Lung (tissue), 12 donors: ENCODE measurements around the gene HSPH1. TPM values are rescaled to one million over a fixed set of nuclear protein-coding genes. Genes with fewer than 3 reads are reported as not detected.

Experiments used
- ATAC-seq: fragments of 200-7000 bp; cut with Tn5 transposase; one replicate; pipeline ENCODE4 v1.9.1; 2020; ENCODE audit warnings: moderate number of reproducible peaks; ENCODE audit not compliant: insufficient read depth, low FRiP score
- DNase-seq, 3 donors: peaks; one replicate each; pipeline ENCODE4 v3.0.0-alpha.2; 2013 to 2017
- H3K27ac ChIP-seq, 2 donors: one replicate each; pipeline ENCODE4 v1.5.1; 2013; ENCODE audit warnings: mild to moderate bottlenecking in 2 of 2, moderate library complexity in 2 of 2, control low read depth in 1 of 2, inconsistent platforms in 1 of 2, low read depth in 1 of 2, low read length in 1 of 2
- H3K27me3 ChIP-seq, 3 donors: one replicate each; pipeline ENCODE4 v1.5.1; 2013; ENCODE audit warnings: low read length in 2 of 3; ENCODE audit not compliant: control insufficient read depth in 3 of 3, insufficient read depth in 3 of 3
- H3K36me3 ChIP-seq, 4 donors: one replicate each; pipeline ENCODE4 v1.5.1; 2013; ENCODE audit warnings: low read length in 4 of 4, mild to moderate bottlenecking in 1 of 4, moderate library complexity in 1 of 4; ENCODE audit not compliant: control insufficient read depth in 4 of 4, insufficient read depth in 4 of 4
- H3K4me1 ChIP-seq, 5 donors: one replicate each; pipeline ENCODE4 v1.5.1; 2013; ENCODE audit warnings: low read length in 5 of 5, mild to moderate bottlenecking in 2 of 5, moderate library complexity in 1 of 5; ENCODE audit not compliant: control insufficient read depth in 5 of 5, insufficient read depth in 5 of 5
- H3K4me3 ChIP-seq: one replicate; pipeline ENCODE4 v1.5.1; 2013; ENCODE audit warnings: mild to moderate bottlenecking, control low read depth, moderate library complexity
- H3K9ac ChIP-seq, 2 donors: one replicate each; pipeline ENCODE4 v1.5.1; 2013; ENCODE audit warnings: low read length in 2 of 2, control low read depth in 1 of 2; ENCODE audit not compliant: insufficient read depth in 1 of 2
- H3K9me3 ChIP-seq, 4 donors: one replicate each; pipeline ENCODE4 v1.5.1; 2013; ENCODE audit warnings: low read length in 3 of 4, mild to moderate bottlenecking in 1 of 4, moderate library complexity in 1 of 4; ENCODE audit not compliant: control insufficient read depth in 4 of 4, insufficient read depth in 3 of 4
- WGBS, 2 donors: extraction: QIAGEN DNeasy Blood & Tissue Kit; methylation state at CpG; one replicate each; pipeline ENCODE4 v1.1.7; 2013; 5-methylcytosine and 5-hydroxymethylcytosine counted together
- polyA plus RNA-seq, 2 donors: library from polyadenylated mRNA; stranded (reverse); fragments of 200-250 nt; gene quantifications; one replicate each; pipeline ENCODE4 v1.2.1, GENCODE V29; 2013
- total RNA-seq, 2 donors: library from RNA; depleted of rRNA in 1 of 2; stranded (reverse); fragments of >200 nt in 1 of 2; gene quantifications; one replicate each; pipeline ENCODE4 v1.2.1, GENCODE V29; 2014 to 2021
- TF ChIP-seq, protein P1 (sequence below): IDR thresholded peaks from 2 replicates; pipeline ENCODE4 v1.5.1; 2012; ENCODE audit warnings: mild to moderate bottlenecking; ENCODE audit errors: control extremely low read depth, extremely low read depth
- donor health status: control.
- donor health status: control.
- donor health status: Bipolar disorder and iron deficiency.
- donor health status: healthy.
- donor health status: DM: yes; HTN: yes; CAD: no.

HSPH1 gene
- total and polyA plus RNA-seq, 4 donors = 34.1 to 223 (median 65.6) TPM

DNA sequence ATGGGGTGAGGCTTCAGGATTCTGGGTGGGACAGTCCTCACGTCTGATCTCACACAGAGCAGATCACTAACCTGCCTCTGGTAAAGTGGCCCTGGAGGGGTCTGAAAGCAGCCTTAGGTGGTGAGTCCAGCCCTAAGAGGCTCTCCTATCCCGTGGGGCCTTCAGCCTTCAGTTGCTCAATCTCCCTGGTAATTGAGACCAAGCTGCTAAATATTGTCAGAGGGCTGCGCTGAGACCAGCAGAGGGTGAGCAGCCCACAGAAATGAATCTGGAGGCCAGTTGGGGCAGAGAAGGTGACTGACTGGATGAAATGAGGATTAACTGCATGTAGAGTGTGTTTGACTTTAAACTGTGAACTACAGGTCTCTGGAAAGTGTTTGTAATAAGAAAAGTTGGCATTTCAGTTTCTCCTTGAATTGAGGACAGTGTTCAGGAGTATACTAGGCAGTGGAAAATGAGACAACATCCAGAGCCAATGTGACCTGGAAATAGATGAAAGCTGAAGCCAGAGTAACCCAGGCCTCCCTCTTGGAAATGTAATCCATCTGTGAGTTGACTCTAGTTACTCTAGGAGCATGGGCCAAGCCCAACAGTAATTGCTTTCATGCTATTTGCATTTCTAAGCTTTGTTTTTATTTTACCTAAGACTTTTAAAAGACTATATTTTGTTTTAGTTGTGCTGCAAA is 14.3 kb upstream of the HSPH1 start:
- Histone ChIP-seq H3K27me3 (no peaks in the 10 kb centered on the region), H3K9ac (no peak overlapping the region), H3K4me3 (no peak overlapping the region), H3K36me3 (no peaks in the 10 kb centered on the region), H3K9me3 (no peaks in the 10 kb centered on the region), H3K27ac (no peak overlapping the region), H3K4me1 (no peaks in the 10 kb centered on the region)
- DNase-seq (no peak), ATAC-seq (no peak)
- TF ChIP-seq, protein P1, sequence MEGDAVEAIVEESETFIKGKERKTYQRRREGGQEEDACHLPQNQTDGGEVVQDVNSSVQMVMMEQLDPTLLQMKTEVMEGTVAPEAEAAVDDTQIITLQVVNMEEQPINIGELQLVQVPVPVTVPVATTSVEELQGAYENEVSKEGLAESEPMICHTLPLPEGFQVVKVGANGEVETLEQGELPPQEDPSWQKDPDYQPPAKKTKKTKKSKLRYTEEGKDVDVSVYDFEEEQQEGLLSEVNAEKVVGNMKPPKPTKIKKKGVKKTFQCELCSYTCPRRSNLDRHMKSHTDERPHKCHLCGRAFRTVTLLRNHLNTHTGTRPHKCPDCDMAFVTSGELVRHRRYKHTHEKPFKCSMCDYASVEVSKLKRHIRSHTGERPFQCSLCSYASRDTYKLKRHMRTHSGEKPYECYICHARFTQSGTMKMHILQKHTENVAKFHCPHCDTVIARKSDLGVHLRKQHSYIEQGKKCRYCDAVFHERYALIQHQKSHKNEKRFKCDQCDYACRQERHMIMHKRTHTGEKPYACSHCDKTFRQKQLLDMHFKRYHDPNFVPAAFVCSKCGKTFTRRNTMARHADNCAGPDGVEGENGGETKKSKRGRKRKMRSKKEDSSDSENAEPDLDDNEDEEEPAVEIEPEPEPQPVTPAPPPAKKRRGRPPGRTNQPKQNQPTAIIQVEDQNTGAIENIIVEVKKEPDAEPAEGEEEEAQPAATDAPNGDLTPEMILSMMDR = no peak
- 78 to 93% methylated on average over 3 of the region's 3 CpGs for WGBS, 2 donors

DNA sequence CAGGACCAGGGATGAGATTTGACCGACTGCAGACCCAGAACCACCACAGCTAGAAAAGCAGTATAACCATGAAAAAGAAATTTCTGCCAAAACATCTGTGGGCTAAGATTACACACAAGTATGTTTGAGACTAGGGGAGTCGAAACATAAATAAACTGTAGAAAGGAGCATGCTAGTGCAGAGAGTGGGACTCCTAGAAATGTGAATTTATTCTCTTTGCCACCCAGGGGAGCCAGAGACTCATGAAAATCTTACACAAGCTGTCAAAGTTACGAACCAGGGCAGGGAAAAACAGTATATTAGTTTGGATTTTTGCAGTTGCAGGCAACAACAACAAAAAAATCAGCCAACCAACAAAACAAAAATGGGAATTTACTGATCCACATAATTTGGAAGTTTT is 12.3 kb upstream of the HSPH1 start:
- no peaks in the 10 kb centered on the region for H3K27me3 ChIP-seq
- H3K36me3 ChIP-seq = no peaks in the 10 kb centered on the region
- H3K27ac ChIP-seq = no peak overlapping the region
- ATAC-seq (no peak), DNase-seq (peak in 2 of 3 donors; percentile 31 to 36)
- H3K9ac ChIP-seq = no peak overlapping the region
- WGBS, 2 donors = 73 to 84% methylated on average over 3 of the region's 3 CpGs
- TF ChIP-seq, protein P1 = no peak
- no peaks in the 10 kb centered on the region for H3K9me3 ChIP-seq
- H3K4me1 ChIP-seq = no peaks in the 10 kb centered on the region
- no peak overlapping the region for H3K4me3 ChIP-seq

DNA sequence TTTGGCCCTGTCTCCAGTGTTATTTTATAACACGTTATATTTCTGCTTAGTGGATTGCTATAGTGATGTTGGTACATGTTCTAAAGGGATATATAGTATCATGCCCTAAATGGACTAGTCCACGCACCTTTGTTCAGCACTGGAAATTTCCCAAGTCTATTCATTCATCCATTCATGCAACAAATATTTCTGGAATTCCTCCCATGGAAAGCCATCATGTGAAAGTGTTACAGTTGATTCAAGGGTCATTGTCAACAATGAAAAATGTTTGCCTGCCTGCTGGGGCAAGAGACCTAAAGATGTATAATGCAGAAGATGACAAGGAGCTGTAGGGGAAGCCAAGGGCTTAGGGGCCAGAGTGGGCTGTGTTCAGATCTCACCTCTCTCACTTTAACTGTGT is 10.8 kb upstream of the HSPH1 start:
- no peak overlapping the region for H3K9ac ChIP-seq
- no peaks in the 10 kb centered on the region for H3K27me3 ChIP-seq
- H3K36me3 ChIP-seq = no peaks in the 10 kb centered on the region
- H3K4me1 ChIP-seq = no peaks in the 10 kb centered on the region
- DNase-seq (no peak), ATAC-seq (no peak)
- WGBS, 2 donors = 74 to 88% methylated on average over 2 of the region's 2 CpGs
- no peaks in the 10 kb centered on the region for H3K9me3 ChIP-seq
- TF ChIP-seq, protein P1 = no peak
- no peak overlapping the region for H3K27ac ChIP-seq
- no peak overlapping the region for H3K4me3 ChIP-seq

DNA sequence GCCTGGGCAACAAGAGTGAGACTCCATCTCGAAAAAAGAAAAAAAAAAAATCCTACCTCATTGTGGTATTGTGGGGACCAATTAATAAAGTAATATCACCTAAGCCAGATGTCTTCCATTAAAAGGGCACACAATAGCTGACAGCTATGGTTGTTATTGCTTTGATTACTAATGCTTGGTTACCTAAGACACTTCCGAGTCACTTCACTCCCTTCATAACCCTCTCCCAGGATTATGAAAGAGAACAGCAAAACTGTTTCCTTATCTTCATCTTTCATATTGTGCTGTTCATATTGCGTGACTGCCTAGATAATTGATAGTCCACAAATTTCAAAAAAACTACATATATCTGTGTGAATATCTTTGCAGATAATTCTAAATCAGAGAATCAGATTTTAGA is 10.3 kb upstream of the HSPH1 start:
- TF ChIP-seq, protein P1 = no peak
- 65 to 80% methylated on average over 3 of the region's 3 CpGs for WGBS, 2 donors
- ATAC-seq = no peak

More for the DNA sequence above, 10.3 kb upstream of the HSPH1 start:
- no peak for DNase-seq
- Histone ChIP-seq H3K4me1 (no peaks in the 10 kb centered on the region), H3K36me3 (no peaks in the 10 kb centered on the region), H3K27ac (no peak overlapping the region), H3K9ac (no peak overlapping the region), H3K9me3 (no peaks in the 10 kb centered on the region), H3K27me3 (no peaks in the 10 kb centered on the region), H3K4me3 (no peak overlapping the region)
